Stomach (tissue), 9 donors: ENCODE measurements around the gene DSE. TPM values are rescaled to one million over a fixed set of nuclear protein-coding genes. Genes with fewer than 3 reads are reported as not detected.

Source experiments
- DNase-seq, 2 donors: peaks; one replicate each; pipeline versions ENCODE4 v3.0.0 to v3.0.0-alpha.2; 2013 to 2019
- H3K27ac ChIP-seq, 5 donors: fragments of 200-600 bp in 4 of 5; sonication (generic) in 4 of 5; one replicate each; pipeline ENCODE4 v1.5.1; 2013 to 2019; ENCODE audit warnings: mild to moderate bottlenecking in 1 of 5, moderate library complexity in 1 of 5
- H3K27me3 ChIP-seq, 3 donors: fragments of 200-600 bp; sonication (generic); one replicate each; pipeline ENCODE4 v1.5.1; 2017 to 2019; ENCODE audit warnings: mixed run types in 1 of 3
- H3K36me3 ChIP-seq, 4 donors: fragments of 200-600 bp; sonication (generic); 1 replicate in 3 of 4; 2 replicates in 1 of 4; pipeline ENCODE4 v1.5.1; 2016 to 2019
- H3K4me1 ChIP-seq, 4 donors: fragments of 200-600 bp; sonication (generic); one replicate each; pipeline ENCODE4 v1.5.1; 2016 to 2019
- H3K4me3 ChIP-seq, 4 donors: fragments of 200-600 bp; sonication (generic) in 3 of 4; one replicate each; pipeline ENCODE4 v1.5.1; 2016 to 2019; ENCODE audit warnings: mild to moderate bottlenecking in 1 of 4
- H3K9me3 ChIP-seq, 4 donors: fragments of 200-600 bp; sonication (generic); one replicate each; pipeline ENCODE4 v1.5.1; 2016 to 2019
- CTCF ChIP-seq, 7 experiments: fragments of 450-650 bp in 4 of 7; fragments of 200-600 bp in 3 of 7; sonication (generic) in 3 of 7; IDR thresholded peaks; one replicate each; pipeline ENCODE4 v1.5.1; 2016 to 2019; ENCODE audit warnings: antibody characterized with exemption in 7 of 7, control low read depth in 2 of 7, mild to moderate bottlenecking in 1 of 7
- EP300 ChIP-seq: sonication (generic); formaldehyde crosslinking; IDR thresholded peaks from one replicate; pipeline ENCODE4 v1.6.1; 2017; ENCODE audit warnings: antibody characterized with exemption
- POLR2A ChIP-seq, 4 donors: fragments of 450-650 bp; IDR thresholded peaks; one replicate each; pipeline ENCODE4 v1.6.1; 2016; ENCODE audit warnings: antibody characterized with exemption in 4 of 4, control low read depth in 2 of 4, mild to moderate bottlenecking in 1 of 4, moderate library complexity in 1 of 4
- POLR2AphosphoS5 ChIP-seq, 3 donors: sonication (generic); formaldehyde crosslinking; IDR thresholded peaks; one replicate each; pipeline ENCODE4 v1.6.1; 2016; ENCODE audit warnings: antibody characterized with exemption in 3 of 3
- WGBS, 5 donors: extraction: QIAGEN DNeasy Blood & Tissue Kit in 3 of 5; methylation state at CpG; one replicate each; pipeline versions ENCODE4 v1.1.5 to v1.1.7; 2013 to 2018; 5-methylcytosine and 5-hydroxymethylcytosine counted together
- intact Hi-C: fragments of 100-400 bp; cut with DNase I; formaldehyde crosslinking; loops from one replicate; pipeline ENCODE4 v1.15.1; 2023; ENCODE audit warnings: low total_unique reads
- polyA plus RNA-seq, 3 donors: library from polyadenylated mRNA; stranded (reverse); fragments of 200-250 nt; gene quantifications; one replicate each; pipeline ENCODE4 v1.2.3, GENCODE V29; 2013
- total RNA-seq, 5 donors: library from RNA; depleted of rRNA; stranded (reverse); fragments of >200 nt; gene quantifications; one replicate each; pipeline versions ENCODE4 v1.1.0 to v1.2.3, GENCODE V29; 2014 to 2016
- donor health status: healthy with polysubstance abuse.
- donor health status: Bipolar disorder and iron deficiency.
- donor health status: healthy.

The DSE gene
- total and polyA plus RNA-seq, 8 donors: 3.8 to 39.8 (median 12.5) TPM

DNA sequence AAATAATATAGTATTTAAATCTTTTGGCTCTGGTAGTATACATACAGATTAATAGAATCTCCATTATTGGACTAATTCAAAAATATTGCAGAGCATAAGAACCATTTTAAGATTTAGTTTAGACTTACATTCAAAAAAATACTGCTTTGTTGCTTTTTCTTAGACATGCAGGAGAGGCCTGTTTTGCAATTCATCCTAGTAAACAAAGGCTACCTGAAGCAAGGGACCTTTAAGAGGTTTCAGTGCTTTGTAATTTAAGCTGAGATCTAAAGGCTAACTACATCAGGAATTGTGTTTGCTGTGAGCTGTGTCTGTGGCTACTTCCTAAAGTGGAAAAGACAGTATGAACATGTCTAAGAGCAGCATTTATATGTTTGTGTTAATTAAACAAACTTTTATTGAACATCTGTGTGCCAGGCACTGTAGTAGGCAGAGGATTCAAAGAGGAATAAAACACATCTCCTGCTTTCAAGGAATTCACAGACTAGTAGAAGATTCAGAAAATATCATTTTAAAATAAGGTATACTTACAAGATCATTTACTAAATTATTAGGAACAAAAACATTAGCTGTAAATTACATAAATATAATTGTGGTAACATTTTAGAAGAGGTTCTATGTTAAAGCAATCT lies 61.3 kb downstream of the DSE start:
- Histone ChIP-seq H3K4me1 (no peaks in the 10 kb centered on the region), H3K27ac (no peak overlapping the region), H3K27me3 (no peaks in the 10 kb centered on the region), H3K4me3 (no peak overlapping the region), H3K36me3 (peaks cover 0 to 60% (median 44%) of the 10 kb centered on the region in 4 donors), H3K9me3 (no peaks in the 10 kb centered on the region)
- intact Hi-C loops: no loop called here
- no peak for DNase-seq
- TF ChIP-seq EP300: no peak

DNA sequence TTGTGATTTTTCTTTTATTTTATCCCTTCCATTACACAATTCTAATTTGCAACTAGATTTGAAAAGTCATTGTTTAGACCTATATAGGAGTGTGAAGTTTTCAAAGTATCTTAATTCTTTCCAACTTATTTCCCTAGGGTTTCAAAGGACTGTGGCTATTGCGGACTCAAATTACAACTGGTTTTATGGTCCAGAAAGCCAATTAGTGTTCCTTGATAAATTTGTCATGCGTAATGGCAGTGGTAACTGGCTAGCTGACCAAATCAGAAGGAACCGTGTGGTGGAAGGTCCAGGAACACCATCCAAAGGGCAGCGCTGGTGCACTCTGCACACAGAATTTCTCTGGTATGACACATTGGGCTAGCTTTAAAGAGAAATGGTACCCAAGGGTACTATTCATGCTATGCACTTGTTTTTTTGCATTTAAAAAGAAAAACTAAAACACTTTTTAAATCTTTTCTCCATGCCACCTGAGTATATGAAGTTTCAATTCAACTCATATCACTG lies 62.5 kb downstream of the DSE start:
- intact Hi-C loops: no loop called here
- TF ChIP-seq POLR2AphosphoS5 (IDR thresholded peaks at IDR 0.05): no peak
- TF ChIP-seq CTCF (IDR thresholded peaks at IDR 0.05): no peak
- no peak for TF ChIP-seq POLR2A (IDR thresholded peaks at IDR 0.05)
- no peak for TF ChIP-seq EP300
- Histone ChIP-seq H3K27me3 (no peaks in the 10 kb centered on the region), H3K4me1 (no peaks in the 10 kb centered on the region), H3K4me3 (no peak overlapping the region), H3K27ac (no peak overlapping the region), H3K9me3 (no peaks in the 10 kb centered on the region), H3K36me3 (peaks cover 0 to 48% (median 35%) of the 10 kb centered on the region in 4 donors)
- 90 to 96% (median 93%) methylated on average over 4 of the region's 4 CpGs for whole genome bisulfite sequencing, 5 donors
- no peak for DNase-seq

DNA sequence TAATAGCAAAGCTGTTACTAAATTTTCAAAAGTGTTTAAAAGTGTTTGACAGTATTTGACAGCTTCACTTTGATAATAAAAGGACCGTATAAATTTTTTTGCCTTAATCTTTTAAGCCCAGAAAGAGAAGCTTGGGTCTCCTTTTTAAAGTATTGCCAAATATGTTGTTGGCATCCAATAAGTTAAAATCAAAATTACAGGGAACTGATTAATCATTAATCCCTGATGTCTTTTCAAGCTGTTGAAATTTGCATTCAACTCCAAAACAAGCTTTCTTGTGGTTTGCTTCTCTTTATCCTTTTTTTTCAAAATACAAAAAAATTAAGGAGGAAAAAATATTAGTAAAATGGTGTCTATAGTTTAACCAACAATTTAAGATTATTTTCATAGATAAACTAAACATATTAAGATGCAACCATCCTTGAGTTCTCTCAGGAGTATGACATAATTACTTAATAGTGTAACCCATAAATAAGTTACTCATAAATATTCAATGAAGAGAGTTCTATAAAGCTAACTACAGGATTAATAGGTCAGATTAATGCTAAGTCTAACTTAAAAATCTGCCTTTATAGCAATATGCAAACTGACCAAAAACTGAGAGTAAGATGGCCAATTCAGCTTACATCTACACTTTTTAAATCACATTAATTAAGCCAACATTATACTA lies 63.4 kb downstream of the DSE start:
- Histone ChIP-seq H3K27ac (no peak overlapping the region), H3K9me3 (no peaks in the 10 kb centered on the region), H3K4me3 (no peak overlapping the region), H3K27me3 (no peaks in the 10 kb centered on the region), H3K36me3 (peaks cover 0 to 40% (median 35%) of the 10 kb centered on the region in 4 donors), H3K4me1 (no peaks in the 10 kb centered on the region)
- TF ChIP-seq POLR2AphosphoS5 (IDR thresholded peaks at IDR 0.05) (no peak), POLR2A (IDR thresholded peaks at IDR 0.05) (no peak), CTCF (IDR thresholded peaks at IDR 0.05) (no peak), EP300 (no peak)
- DNase-seq: no peak
- intact Hi-C loops: no loop called here
- 67 to 91% (median 84%) methylated on average over 1 of the region's 1 CpG for WGBS, 5 donors

- TF ChIP-seq POLR2AphosphoS5 (IDR thresholded peaks at IDR 0.05) (no peak), EP300 (no peak), CTCF (IDR thresholded peaks at IDR 0.05) (no peak), POLR2A (IDR thresholded peaks at IDR 0.05) (no peak)
- Histone ChIP-seq H3K27me3 (no peaks in the 10 kb centered on the region), H3K27ac (no peak overlapping the region), H3K4me3 (no peak overlapping the region), H3K4me1 (no peaks in the 10 kb centered on the region), H3K36me3 (peaks cover 0 to 29% (median 24%) of the 10 kb centered on the region in 4 donors), H3K9me3 (no peaks in the 10 kb centered on the region)
- WGBS, 5 donors: 89 to 95% (median 92%) methylated on average over 7 of the region's 7 CpGs
- DNase-seq: no peak
- intact Hi-C loops: no loop called here
Observed at GRCh38 chr6:116436586-116436985, 65.8 kb downstream of the DSE start.

DNA sequence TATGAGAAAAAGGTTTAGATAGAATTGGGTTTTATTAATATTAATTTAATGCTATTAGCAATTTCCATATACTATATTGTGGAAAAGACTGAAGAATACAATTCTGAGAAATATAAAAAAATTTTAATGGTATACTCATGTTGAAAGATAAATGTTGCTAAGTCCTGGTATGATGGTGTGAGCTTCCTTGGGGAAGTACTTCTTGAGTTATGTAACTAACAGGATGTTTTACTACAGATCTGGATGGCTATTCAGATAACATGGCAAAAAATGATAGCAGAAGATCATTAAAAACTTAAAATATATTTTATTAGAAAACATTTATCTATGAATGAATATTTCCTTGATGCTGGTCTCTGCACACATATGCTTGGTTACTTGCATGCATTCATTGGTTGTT lies 66.9 kb downstream of the DSE start:
- no peaks in the 10 kb centered on the region for H3K4me1 ChIP-seq
- intact Hi-C loops: no loop called here

More for the DNA sequence above, 66.9 kb downstream of the DSE start:
- no peak for TF ChIP-seq POLR2AphosphoS5 (IDR thresholded peaks at IDR 0.05)
- TF ChIP-seq CTCF (IDR thresholded peaks at IDR 0.05): no peak
- no peak for TF ChIP-seq POLR2A (IDR thresholded peaks at IDR 0.05)
- no peak for TF ChIP-seq EP300
- DNase-seq: no peak
- Histone ChIP-seq H3K36me3 (peaks cover 0 to 28% (median 21%) of the 10 kb centered on the region in 4 donors), H3K27me3 (no peaks in the 10 kb centered on the region), H3K27ac (no peak overlapping the region), H3K9me3 (no peaks in the 10 kb centered on the region), H3K4me3 (no peak overlapping the region)
